ENCODE results near the gene L3MBTL3. TPM values are rescaled to one million over a fixed set of nuclear protein-coding genes. Genes with fewer than 3 reads are reported as not detected.

L3MBTL3 gene
- polyA plus RNA-seq, 1 of the 3 experiments (the other 2 are of a cell fraction): 12.6 TPM

GRCh38 chr6:130046671-130047070 is 28.3 kb downstream of the L3MBTL3 start:
- TF ChIP-seq USF2 (IDR thresholded peaks at IDR 0.05; ENCODE audit: borderline replicate concordance, low read depth, low read length): no peak
- TF ChIP-seq NRF1 (IDR thresholded peaks at IDR 0.05; ENCODE audit: low read depth, low read length): no peak
- no peak for TF ChIP-seq TAF1 (IDR thresholded peaks at IDR 0.05; ENCODE audit: borderline replicate concordance, low read depth, low read length)
- H3K4me1 ChIP-seq (ENCODE audit: control insufficient read depth in 1 of 2, insufficient read depth in 2 of 2, low read depth in 1 of 2, low read length in 1 of 2): no peaks in the 10 kb centered on the region; a peak in 1 of 4 replicates
- H3K79me2 ChIP-seq (ENCODE audit: insufficient read depth): peaks cover 8% of the 10 kb centered on the region; the same call in 1 of the 2 replicates
- H3K27me3 ChIP-seq (ENCODE audit: insufficient read depth): no peaks in the 10 kb centered on the region
- H3K9me2 ChIP-seq: no peaks in the 10 kb centered on the region
- peaks cover 18 to 41% of the 10 kb centered on the region in 2 experiments for H3K36me3 ChIP-seq (replicated peaks in 1 of 2; ENCODE audit: control insufficient read depth in 1 of 2, insufficient read depth in 2 of 2, low read length in 1 of 2)
- H3K27ac ChIP-seq (ENCODE audit: low read depth in 2 of 2, low read length in 1 of 2): no peak overlapping the region
- no peak overlapping the region for H3K4me3 ChIP-seq (ENCODE audit: low read depth in 2 of 2, low read length in 1 of 2)
- H3F3A ChIP-seq (replicated peaks; ENCODE audit: insufficient read depth): peaks cover 4% of the 10 kb centered on the region
- no peak for DNase-seq
- CTCF ChIA-PET: interaction anchor here (2.1 kb wide), 1 partner anchor 9 kb away, joined by 14 read pairs; no protein-coding TSS in a partner anchor
- H4K20me1 ChIP-seq (ENCODE audit: insufficient read depth): no peaks in the 10 kb centered on the region; the same call in 1 of the 2 replicates
- H2AFZ ChIP-seq (ENCODE audit: low read depth): no peak overlapping the region
- POLR2A ChIA-PET: no interaction called here
- H3K9me3 ChIP-seq: no peaks in the 10 kb centered on the region
- H3K9ac ChIP-seq: no peak overlapping the region
- WGBS (ENCODE audit: low lambda C conversion rate): 63% methylated on average over 1 of the region's 1 CpG
- H3K4me2 ChIP-seq: no peak overlapping the region

GRCh38 chr6:130047088-130047995 is 29.0 kb downstream of the L3MBTL3 start:
- no peak for DNase-seq
- Histone ChIP-seq H3K27me3 (ENCODE audit: insufficient read depth) (no peaks in the 10 kb centered on the region), H3K4me3 (ENCODE audit: low read depth in 2 of 2, low read length in 1 of 2) (no peak overlapping the region), H3K9me3 (no peaks in the 10 kb centered on the region), H3K9me2 (no peaks in the 10 kb centered on the region), H3K27ac (ENCODE audit: low read depth in 2 of 2, low read length in 1 of 2) (no peak overlapping the region), H3K79me2 (ENCODE audit: insufficient read depth) (0 out of 2 replicates have a peak, but pooled peaks cover 4% of the 10 kb centered on the region), H3K4me2 (no peak overlapping the region), H2AFZ (ENCODE audit: low read depth) (no peak overlapping the region), H3K4me1 (ENCODE audit: control insufficient read depth in 1 of 2, insufficient read depth in 2 of 2, low read depth in 1 of 2, low read length in 1 of 2) (no peaks in the 10 kb centered on the region; a peak in 1 of 4 replicates), H3K36me3 (replicated peaks in 1 of 2; ENCODE audit: control insufficient read depth in 1 of 2, insufficient read depth in 2 of 2, low read length in 1 of 2) (peaks cover 18 to 48% of the 10 kb centered on the region in 2 experiments), H3K9ac (no peak overlapping the region), H3F3A (replicated peaks; ENCODE audit: insufficient read depth) (peaks cover 4% of the 10 kb centered on the region), H4K20me1 (ENCODE audit: insufficient read depth) (no peaks in the 10 kb centered on the region; the same call in 1 of the 2 replicates)
- TF ChIP-seq RAD21 (IDR thresholded peaks at IDR 0.05; ENCODE audit: low read length) (peak; percentile 13; the same call in 1 of the 2 replicates), TEAD4 (IDR thresholded peaks at IDR 0.05; ENCODE audit: borderline replicate concordance, insufficient read depth) (no peak), TCF12 (IDR thresholded peaks at IDR 0.05) (no peak), ZBTB33 (IDR thresholded peaks at IDR 0.05; ENCODE audit: borderline replicate concordance, low read depth) (no peak), CTCF (IDR thresholded peaks at IDR 0.05) (peak; percentile 43)
- 60% methylated on average over 4 of the region's 4 CpGs for WGBS (ENCODE audit: low lambda C conversion rate)
- ChIA-PET CTCF (interaction anchor here (0.7 to 2.1 kb wide), 2 partner anchors 10 to 17 kb away, joined by 3 to 14 read pairs; no protein-coding TSS in a partner anchor), POLR2A (no interaction called here)

All from SK-N-SH (cell line).